Neutrophil (primary cell): Measurements from ENCODE around the gene ZNF101.

Source experiments
- H3K27ac ChIP-seq: fragments of 200-600 bp; sonication (generic); 2 replicates; pipeline ENCODE4 v1.5.1; 2016; ENCODE audit warnings: mild to moderate bottlenecking, moderate library complexity
- H3K27me3 ChIP-seq: fragments of 200-600 bp; sonication (generic); 2 replicates; pipeline ENCODE4 v1.6.0; 2016; ENCODE audit warnings: mild to moderate bottlenecking
- H3K36me3 ChIP-seq: fragments of 200-600 bp; sonication (generic); 2 replicates; pipeline ENCODE4 v1.5.1; 2017
- H3K4me1 ChIP-seq, 2 experiments: fragments of 200-600 bp in 1 of 2; sonication (generic) in 1 of 2; 1 replicate in 1 of 2; 2 replicates in 1 of 2; pipeline versions ENCODE4 v1.5.1 to v1.6.1; 2013 to 2016; ENCODE audit warnings: low read depth in 1 of 2, low read length in 1 of 2, mild to moderate bottlenecking in 1 of 2, moderate library complexity in 1 of 2; ENCODE audit not compliant: control insufficient read depth in 1 of 2, insufficient read depth in 1 of 2
- H3K4me3 ChIP-seq, 2 experiments: fragments of 200-600 bp in 1 of 2; sonication (generic) in 1 of 2; 1 replicate in 1 of 2; 2 replicates in 1 of 2; pipeline ENCODE4 v1.5.1; 2013 to 2016; ENCODE audit warnings: low read depth in 1 of 2, low read length in 1 of 2, mild to moderate bottlenecking in 1 of 2, moderate library complexity in 1 of 2
- H3K9me3 ChIP-seq: fragments of 200-600 bp; sonication (generic); 2 replicates; pipeline ENCODE4 v1.5.1; 2016
- TF ChIP-seq, protein P1 (sequence below): fragments of 200-600 bp; sonication (generic); IDR thresholded peaks from 2 replicates; pipeline ENCODE4 v1.5.1; 2016; ENCODE audit warnings: antibody characterized with exemption

Gene ZNF101

GRCh38 chr19:19721896-19722295 lies 53.3 kb downstream of the ZNF101 start:
- TF ChIP-seq, protein P1, sequence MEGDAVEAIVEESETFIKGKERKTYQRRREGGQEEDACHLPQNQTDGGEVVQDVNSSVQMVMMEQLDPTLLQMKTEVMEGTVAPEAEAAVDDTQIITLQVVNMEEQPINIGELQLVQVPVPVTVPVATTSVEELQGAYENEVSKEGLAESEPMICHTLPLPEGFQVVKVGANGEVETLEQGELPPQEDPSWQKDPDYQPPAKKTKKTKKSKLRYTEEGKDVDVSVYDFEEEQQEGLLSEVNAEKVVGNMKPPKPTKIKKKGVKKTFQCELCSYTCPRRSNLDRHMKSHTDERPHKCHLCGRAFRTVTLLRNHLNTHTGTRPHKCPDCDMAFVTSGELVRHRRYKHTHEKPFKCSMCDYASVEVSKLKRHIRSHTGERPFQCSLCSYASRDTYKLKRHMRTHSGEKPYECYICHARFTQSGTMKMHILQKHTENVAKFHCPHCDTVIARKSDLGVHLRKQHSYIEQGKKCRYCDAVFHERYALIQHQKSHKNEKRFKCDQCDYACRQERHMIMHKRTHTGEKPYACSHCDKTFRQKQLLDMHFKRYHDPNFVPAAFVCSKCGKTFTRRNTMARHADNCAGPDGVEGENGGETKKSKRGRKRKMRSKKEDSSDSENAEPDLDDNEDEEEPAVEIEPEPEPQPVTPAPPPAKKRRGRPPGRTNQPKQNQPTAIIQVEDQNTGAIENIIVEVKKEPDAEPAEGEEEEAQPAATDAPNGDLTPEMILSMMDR = no peak
- no peaks in the 10 kb centered on the region for H3K27me3 ChIP-seq
- H3K9me3 ChIP-seq = peaks cover 23% of the 10 kb centered on the region
- no peak overlapping the region for H3K27ac ChIP-seq
- H3K36me3 ChIP-seq = no peaks in the 10 kb centered on the region
- H3K4me3 ChIP-seq = no peak overlapping the region
- no peaks in the 10 kb centered on the region for H3K4me1 ChIP-seq

- peak within 1 kb of the TSS; percentile 68 to 85 for H3K4me3 ChIP-seq
- peaks cover 22% of the 10 kb centered on the region for H3K9me3 ChIP-seq
- TF ChIP-seq, protein P1 = no peak
- peaks cover 10 to 13% of the 10 kb centered on the region in 2 experiments for H3K4me1 ChIP-seq
- peak within 1 kb of the TSS; percentile 49 for H3K27ac ChIP-seq
- no peaks in the 10 kb centered on the region for H3K27me3 ChIP-seq
- H3K36me3 ChIP-seq = no peaks in the 10 kb centered on the region
Observed at GRCh38 chr19:19732579-19733501, 64.2 kb downstream of the ZNF101 start, which contains the start of gene ZNF14. TSS of gene ZNF14 (minus strand) at chr19:19733112. CDS start at chr19:19732958, 154 bp downstream.
